IMR-90 (cell line): Measurements from ENCODE around the gene MLLT3. TPM values are rescaled to one million over a fixed set of nuclear protein-coding genes. Genes with fewer than 3 reads are reported as not detected.
A peak's percentile ranks its signal among the peaks of the same experiment; 100 is the strongest.

ENCODE experiments used
- ATAC-seq: fragments of 200-7000 bp; cut with Tn5 transposase; 2 replicates; pipeline ENCODE4 v1.9.1; 2020; ENCODE audit warnings: low read depth, mild to moderate bottlenecking, moderate library complexity
- BruUV-seq: library from RNA; stranded (reverse); fragments of 400-500 nt; replicated peaks from 2 replicates; lab custom pipeline; 2021; lab: Mats Ljungman, UMichigan
- CTCF ChIA-PET: fragments of 300-600 bp; formaldehyde crosslinking; extraction: SDS; loops from one replicate; lab custom pipeline; 2021; ENCODE audit warnings: antibody characterized with exemption; lab: Yijun Ruan, JAX
- POLR2A ChIA-PET: fragments of 300-600 bp; sonication (Branson Sonifier 250); formaldehyde crosslinking; loops from one replicate; lab custom pipeline; 2022; ENCODE audit warnings: antibody characterized with exemption; ENCODE audit not compliant: unreplicated experiment; lab: Charles Lee
- DNase-seq: peaks from one replicate; pipeline ENCODE4 v3.0.0; 2013
- H2AFZ ChIP-seq: replicated peaks from 2 replicates; pipeline ENCODE3; 2013; ENCODE audit warnings: low read length, mild to moderate bottlenecking; ENCODE audit not compliant: poor library complexity
- H2AK5ac ChIP-seq: 2 replicates; pipeline ENCODE4 v1.6.1; 2013; ENCODE audit warnings: low read depth, low read length, inconsistent platforms
- H2AK9ac ChIP-seq: replicated peaks from 2 replicates; pipeline ENCODE3; 2013; ENCODE audit warnings: mild to moderate bottlenecking, low read depth, low read length, moderate library complexity; ENCODE audit not compliant: poor library complexity
- H2BK120ac ChIP-seq: 2 replicates; pipeline ENCODE4 v1.6.1; 2013; ENCODE audit warnings: low read depth, low read length, inconsistent platforms
- H2BK15ac ChIP-seq: 3 replicates; pipeline ENCODE4 v1.6.1; 2013; ENCODE audit warnings: low read depth, low read length, inconsistent platforms
- H2BK20ac ChIP-seq: 2 replicates; pipeline ENCODE4 v1.6.1; 2013; ENCODE audit warnings: low read depth, mild to moderate bottlenecking, inconsistent platforms, low read length, moderate library complexity
- H2BK5ac ChIP-seq: 2 replicates; pipeline ENCODE4 v1.6.1; 2013; ENCODE audit warnings: mild to moderate bottlenecking, low read depth, low read length, inconsistent platforms; ENCODE audit not compliant: poor library complexity, severe bottlenecking
- H3K14ac ChIP-seq: replicated peaks from 2 replicates; pipeline ENCODE4 v1.6.1; 2013; ENCODE audit warnings: low read depth, low read length, inconsistent platforms
- H3K18ac ChIP-seq: 2 replicates; pipeline ENCODE4 v1.6.1; 2013; ENCODE audit warnings: low read depth, low read length, control low read depth
- H3K23ac ChIP-seq: 2 replicates; pipeline ENCODE4 v1.6.1; 2013; ENCODE audit warnings: low read depth, low read length, inconsistent platforms
- H3K27ac ChIP-seq: 2 replicates; pipeline ENCODE4 v1.5.1; 2013; ENCODE audit warnings: mild to moderate bottlenecking, control low read depth, low read length; ENCODE audit not compliant: insufficient read depth
- H3K27me3 ChIP-seq: 2 replicates; pipeline ENCODE4 v1.6.1; 2013; ENCODE audit warnings: low read length; ENCODE audit not compliant: control insufficient read depth, insufficient read depth
- H3K36me3 ChIP-seq: 2 replicates; pipeline ENCODE4 v1.6.1; 2013; ENCODE audit warnings: low read length, mixed read lengths; ENCODE audit not compliant: control insufficient read depth, insufficient read depth
- H3K4ac ChIP-seq: 2 replicates; pipeline ENCODE4 v1.6.1; 2013; ENCODE audit warnings: low read depth, low read length, inconsistent platforms
- H3K4me1 ChIP-seq: 2 replicates; pipeline ENCODE4 v1.6.1; 2013; ENCODE audit warnings: low read length, mixed read lengths; ENCODE audit not compliant: control insufficient read depth, insufficient read depth
- H3K4me2 ChIP-seq: 2 replicates; pipeline ENCODE4 v1.6.1; 2013; ENCODE audit warnings: low read depth, mild to moderate bottlenecking, control low read depth, low read length, moderate library complexity
- H3K4me3 ChIP-seq: 2 replicates; pipeline ENCODE4 v1.5.1; 2013; ENCODE audit warnings: low read depth, mild to moderate bottlenecking, control low read depth, low read length, moderate library complexity; ENCODE audit not compliant: insufficient read depth
- H3K56ac ChIP-seq: 2 replicates; pipeline ENCODE4 v1.6.1; 2013; ENCODE audit warnings: low read length, inconsistent platforms; ENCODE audit not compliant: insufficient read depth; ENCODE audit errors: extremely low read depth
- H3K79me1 ChIP-seq, 2 experiments: 2 replicates each; pipeline ENCODE4 v1.6.1; 2013; ENCODE audit warnings: low read length in 2 of 2, inconsistent platforms in 1 of 2, low read depth in 1 of 2
- H3K9ac ChIP-seq: 2 replicates; pipeline ENCODE4 v1.6.1; 2013; ENCODE audit warnings: low read depth, low read length, control low read depth
- H3K9me1 ChIP-seq: 2 replicates; pipeline ENCODE4 v1.6.1; 2013; ENCODE audit warnings: low read length, inconsistent platforms; ENCODE audit not compliant: insufficient read depth
- H3K9me3 ChIP-seq: 2 replicates; pipeline ENCODE4 v1.6.1; 2013; ENCODE audit warnings: low read length; ENCODE audit not compliant: control insufficient read depth, insufficient read depth
- H4K20me1 ChIP-seq: 2 replicates; pipeline ENCODE4 v1.6.1; 2013; ENCODE audit warnings: low read length, inconsistent platforms; ENCODE audit not compliant: insufficient read depth
- H4K5ac ChIP-seq: 2 replicates; pipeline ENCODE4 v1.6.1; 2013; ENCODE audit warnings: mild to moderate bottlenecking, low read depth, low read length, control low read depth
- H4K8ac ChIP-seq, 2 experiments: 2 replicates each; pipeline ENCODE4 v1.6.1; 2013; ENCODE audit warnings: low read depth in 2 of 2, low read length in 2 of 2, control low read depth in 1 of 2, inconsistent platforms in 1 of 2
- H4K91ac ChIP-seq: 2 replicates; pipeline ENCODE4 v1.6.1; 2013; ENCODE audit warnings: low read depth, low read length, inconsistent platforms; ENCODE audit not compliant: insufficient read depth
- FOS ChIP-seq: fragments of 150-350 bp; IDR thresholded peaks from 2 replicates; pipeline ENCODE4 v1.6.1; 2016; ENCODE audit warnings: low read depth, low read length
- WGBS, 2 experiments: methylation state at CpG; one replicate each; pipeline versions ENCODE4 v1.1.5 to v1.1.7; 2013; ENCODE audit warnings: missing lambda C conversion rate in 2 of 2; ENCODE audit not compliant: insufficient read length in 1 of 2; ENCODE audit errors: extremely low coverage in 2 of 2; 5-methylcytosine and 5-hydroxymethylcytosine counted together
- dilution Hi-C: fragments of 300-500 bp; cut with HindIII; formaldehyde crosslinking; loops from one replicate; pipeline ENCODE4 v1.14.3; 2018; ENCODE audit warnings: low sequenced_read_pairs; ENCODE audit not compliant: unreplicated experiment
- in situ Hi-C: fragments of 300-500 bp; cut with MboI; formaldehyde crosslinking; loops from 3 replicates; pipeline ENCODE4 v1.14.3; 2019; ENCODE audit warnings: low sequenced_read_pairs, inconsistent platforms, mixed read lengths
- intact Hi-C: fragments of 100-400 bp; cut with micrococcal nuclease; formaldehyde crosslinking; loops from 2 replicates; pipeline ENCODE4 v1.10.0; 2022
- polyA plus RNA-seq, 3 experiments: library from polyadenylated mRNA; depleted of rRNA; stranded (reverse); fragments of >200 nt; gene quantifications; 2 replicates each; pipeline ENCODE4 v1.2.3, GENCODE V29; 2012; ENCODE audit warnings: low replicate concordance in 1 of 3
- total RNA-seq: library from RNA; depleted of rRNA; stranded (reverse); fragments of >200 nt; gene quantifications from 2 replicates; pipeline ENCODE4 v1.2.3, GENCODE V29; 2012

Gene MLLT3
- total and polyA plus RNA-seq, 2 of the 4 experiments (the other 2 are of a cell fraction): 10.4 to 21.1 TPM

DNA sequence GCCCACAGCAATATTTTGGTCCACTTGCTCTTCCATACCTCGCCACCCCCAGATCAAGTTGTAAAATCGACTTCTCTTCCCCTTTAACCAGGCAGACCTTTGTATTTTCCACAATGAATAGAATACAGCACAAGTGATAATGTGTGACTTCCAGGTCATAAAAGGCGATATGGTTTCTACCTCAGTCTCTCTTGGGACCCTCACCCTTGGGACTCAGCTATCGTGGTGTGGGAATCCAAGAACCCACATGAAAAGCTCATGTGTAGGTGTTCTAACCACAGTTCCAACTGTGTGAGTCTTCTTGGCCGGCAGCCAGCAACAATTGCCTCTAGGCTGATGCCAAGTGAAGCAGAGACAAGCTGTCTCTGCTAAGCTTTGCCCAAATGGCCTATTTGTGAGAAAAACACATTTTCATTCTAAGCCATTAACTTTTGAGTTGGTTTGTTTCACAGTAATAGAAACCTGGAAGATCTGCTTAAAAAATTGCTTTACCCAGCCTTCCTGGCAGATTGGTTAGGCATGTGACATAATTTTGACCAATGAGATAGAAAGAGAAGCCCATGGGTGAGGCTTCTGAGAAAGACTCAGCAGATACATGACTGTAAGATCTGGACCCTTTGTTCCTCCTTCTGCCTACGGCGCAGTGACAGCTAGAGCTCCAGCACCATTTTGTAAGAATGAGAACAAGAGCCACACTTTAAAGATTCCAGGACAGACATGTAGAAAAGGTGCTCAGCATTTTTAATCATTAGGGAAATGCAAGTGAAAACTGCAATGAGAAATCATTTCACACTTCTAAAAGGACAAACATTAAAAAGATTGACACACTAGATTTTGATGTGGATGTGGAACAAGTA is 18.3 kb upstream of the MLLT3 start:
- whole genome bisulfite sequencing, 2 experiments: 80% methylated on average over 3 of the region's 7 CpGs; no CpG with 5 or more reads in 1 of the 2 experiments
- Histone ChIP-seq H3K36me3 (no peaks in the 10 kb centered on the region), H2AK9ac (no peak overlapping the region), H3K9ac (no peak overlapping the region), H2BK15ac (no peak overlapping the region), H3K4me1 (peaks cover 2% of the 10 kb centered on the region; the same call in 1 of the 2 replicates), H3K23ac (no peak overlapping the region), H3K4me2 (no peak overlapping the region), H3K4me3 (no peak overlapping the region), H3K4ac (no peak overlapping the region), H3K27ac (no peak overlapping the region), H4K5ac (no peak overlapping the region), H4K91ac (no peak overlapping the region), H2BK120ac (no peak overlapping the region), H3K9me1 (no peaks in the 10 kb centered on the region), H2BK20ac (no peak overlapping the region), H2AK5ac (no peak overlapping the region), H3K56ac (no peak overlapping the region), H4K20me1 (no peaks in the 10 kb centered on the region), H3K9me3 (no peaks in the 10 kb centered on the region), H3K27me3 (no peaks in the 10 kb centered on the region), H3K79me1 (no peaks in the 10 kb centered on the region), H3K18ac (no peak overlapping the region), H3K14ac (no peak overlapping the region), H2AFZ (no peak overlapping the region), H2BK5ac (no peak overlapping the region), H4K8ac (no peak overlapping the region)
- in situ Hi-C loops: no loop called here
- DNase-seq: peak; percentile 25
- intact Hi-C loops: no loop called here
- ChIA-PET POLR2A (no interaction called here), CTCF (interaction anchor here (1.0 to 1.8 kb wide), 2 partner anchors 16 to 82 kb away, joined by 3 to 6 read pairs; no protein-coding TSS in a partner anchor)
- dilution Hi-C loops: no loop called here
- no peak for ATAC-seq
- BruUV-seq: no TSS peak
- TF ChIP-seq FOS: no peak
